GM13976 (cell line): ENCODE data around the gene TTLL11.

ENCODE experiments used
- DNase-seq: peaks from one replicate; pipeline ENCODE4 v3.0.0; 2012; ENCODE audit warnings: low spot score
- CTCF ChIP-seq: IDR thresholded peaks from 2 replicates; pipeline ENCODE4 v1.5.1; 2012; ENCODE audit warnings: borderline replicate concordance, mild to moderate bottlenecking; ENCODE audit not compliant: insufficient read depth; ENCODE audit errors: extremely low read depth, missing control alignments, control extremely low read depth
- in situ Hi-C: fragments of 300-500 bp; cut with MboI; formaldehyde crosslinking; loops from one replicate; pipeline ENCODE4 v1.12.0; 2022; ENCODE audit warnings: low sequenced_read_pairs, mixed read lengths, inconsistent platforms; ENCODE audit not compliant: unreplicated experiment

TTLL11 gene

GRCh38 chr9:122116448-122117173 lies 23.5 kb upstream of the TTLL11 start:
- in situ Hi-C loops, result loop anchor here (25.0 kb wide), 1 partner anchor 346 kb away; no protein-coding TSS in a partner anchor
- DNase-seq, result no peak

GRCh38 chr9:122116040-122116439 lies 22.9 kb upstream of the TTLL11 start:
- no peak for TF ChIP-seq CTCF
- no peak for DNase-seq
- in situ Hi-C loops, result loop anchor here (25.0 kb wide), 1 partner anchor 346 kb away; no protein-coding TSS in a partner anchor

More at GRCh38 chr9:122116448-122117173, 23.5 kb upstream of the TTLL11 start:
- no peak for TF ChIP-seq CTCF

GRCh38 chr9:122115176-122116035 lies 22.3 kb upstream of the TTLL11 start:
- in situ Hi-C loops, result loop anchor here (25.0 kb wide), 1 partner anchor 347 kb away; no protein-coding TSS in a partner anchor
- no peak for TF ChIP-seq CTCF
- no peak for DNase-seq

GRCh38 chr9:122113574-122113973 lies 20.5 kb upstream of the TTLL11 start:
- no peak for TF ChIP-seq CTCF
- no peak for DNase-seq
- in situ Hi-C loops, result loop anchor here (25.0 kb wide), 1 partner anchor 349 kb away; no protein-coding TSS in a partner anchor

GRCh38 chr9:122112238-122112637 lies 19.1 kb upstream of the TTLL11 start:
- DNase-seq, result no peak
- in situ Hi-C loops, result loop anchor here (25.0 kb wide), 1 partner anchor 350 kb away; no protein-coding TSS in a partner anchor
- TF ChIP-seq CTCF, result no peak

- in situ Hi-C loops, result loop anchor here (25.0 kb wide), 1 partner anchor 351 kb away; no protein-coding TSS in a partner anchor
These were observed 18.4 kb upstream of the TTLL11 start for GRCh38 chr9:122111413-122112085.

More at GRCh38 chr9:122111413-122112085, 18.4 kb upstream of the TTLL11 start:
- DNase-seq, result no peak
- no peak for TF ChIP-seq CTCF
